Sigmoid colon (tissue), 7 donors: Measurements from ENCODE around the gene UPF2. TPM values are rescaled to one million over a fixed set of nuclear protein-coding genes. Genes with fewer than 3 reads are reported as not detected.
"Not testable (repeated sequence)": the region's sequence is repeated elsewhere in the genome, so short reads cannot be mapped to it uniquely, and the experiment has no call there.

Experiments used
- DNase-seq: peaks from one replicate; pipeline ENCODE4 v3.0.0-alpha.2; 2019
- H3K27ac ChIP-seq, 4 donors: fragments of 200-600 bp; sonication (generic); one replicate each; pipeline ENCODE4 v1.5.1; 2016 to 2019; ENCODE audit warnings: mild to moderate bottlenecking in 1 of 4
- H3K27me3 ChIP-seq, 3 donors: fragments of 200-600 bp; sonication (generic); one replicate each; pipeline ENCODE4 v1.5.1; 2019; ENCODE audit warnings: mild to moderate bottlenecking in 1 of 3
- H3K36me3 ChIP-seq, 4 donors: fragments of 200-600 bp; sonication (generic); one replicate each; pipeline ENCODE4 v1.5.1; 2016 to 2019
- H3K4me1 ChIP-seq, 4 donors: fragments of 200-600 bp; sonication (generic); one replicate each; pipeline ENCODE4 v1.5.1; 2017 to 2019
- H3K4me3 ChIP-seq, 4 donors: fragments of 200-600 bp; sonication (generic); one replicate each; pipeline ENCODE4 v1.5.1; 2017 to 2019; ENCODE audit warnings: mild to moderate bottlenecking in 2 of 4, moderate library complexity in 1 of 4
- H3K9me3 ChIP-seq, 4 donors: fragments of 200-600 bp in 3 of 4; sonication (generic) in 3 of 4; one replicate each; pipeline versions ENCODE4 v1.5.1 to v1.6.1; 2013 to 2019
- EP300 ChIP-seq, 4 donors: sonication (generic); formaldehyde crosslinking; IDR thresholded peaks; one replicate each; pipeline ENCODE4 v1.6.1; 2017; ENCODE audit warnings: antibody characterized with exemption in 4 of 4
- POLR2A ChIP-seq, 2 donors: fragments of 450-650 bp; IDR thresholded peaks; one replicate each; pipeline ENCODE4 v1.6.1; 2016; ENCODE audit warnings: antibody characterized with exemption in 2 of 2, mild to moderate bottlenecking in 2 of 2, moderate library complexity in 2 of 2
- POLR2AphosphoS5 ChIP-seq, 4 donors: sonication (generic); formaldehyde crosslinking; IDR thresholded peaks; one replicate each; pipeline ENCODE4 v1.6.1; 2017; ENCODE audit warnings: antibody characterized with exemption in 4 of 4
- WGBS, 2 donors: extraction: QIAGEN DNeasy Blood & Tissue Kit; methylation state at CpG; one replicate each; pipeline ENCODE4 v1.1.7; 2013; 5-methylcytosine and 5-hydroxymethylcytosine counted together
- intact Hi-C: fragments of 100-400 bp; cut with DNase I; formaldehyde crosslinking; loops from one replicate; pipeline ENCODE4 v1.15.1; 2023
- polyA plus RNA-seq, 3 donors: library from polyadenylated mRNA; stranded (reverse); fragments of 200-250 nt; gene quantifications; one replicate each; pipeline ENCODE4 v1.2.3, GENCODE V29; 2013
- total RNA-seq, 4 donors: library from RNA; depleted of rRNA; stranded (reverse); fragments of >200 nt; gene quantifications; one replicate each; pipeline ENCODE4 v1.1.0, GENCODE V29; 2016
- TF ChIP-seq, protein P1 (sequence below), 4 experiments: fragments of 450-650 bp in 3 of 4; fragments of 200-600 bp in 1 of 4; IDR thresholded peaks; one replicate each; pipeline ENCODE4 v1.5.1; 2016 to 2019; ENCODE audit warnings: antibody characterized with exemption in 4 of 4, mild to moderate bottlenecking in 3 of 4, moderate library complexity in 2 of 4
- donor health status: healthy with polysubstance abuse.
- donor health status: Bipolar disorder and iron deficiency.
- donor health status: healthy.

The UPF2 gene
- total and polyA plus RNA-seq, 7 donors, result 11.4 to 36.9 (median 29.3) TPM

DNA sequence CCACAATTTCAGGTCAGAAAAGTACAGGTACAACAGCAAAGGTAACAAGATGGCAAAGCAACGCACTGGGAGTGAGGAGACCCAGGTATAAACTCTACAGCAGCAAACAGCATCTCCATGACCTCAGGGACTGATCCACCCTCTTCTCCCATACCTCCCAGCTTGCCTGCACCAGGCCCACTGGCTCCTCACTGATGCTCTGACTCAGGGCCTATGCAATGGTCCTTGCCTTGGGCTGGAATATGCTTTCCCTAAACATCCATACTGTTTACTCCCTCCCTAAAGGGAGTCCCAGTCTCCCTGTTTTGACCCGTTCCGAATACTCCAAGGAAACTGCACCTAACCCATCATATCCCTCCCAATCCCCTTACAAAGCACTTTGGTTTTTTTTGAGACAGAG is 60.4 kb downstream of the UPF2 start:
- no peak for DNase-seq
- WGBS, 2 donors, result 96 to 98% methylated on average over 3 of the region's 3 CpGs
- Histone ChIP-seq H3K27me3 (no peaks in the 10 kb centered on the region), H3K9me3 (no peaks in the 10 kb centered on the region), H3K27ac (no peak overlapping the region), H3K4me3 (no peak overlapping the region), H3K36me3 (peaks cover 0 to 37% (median 2%) of the 10 kb centered on the region in 4 donors), H3K4me1 (peaks cover 0 to 6% (median 3%) of the 10 kb centered on the region in 4 donors)
- TF ChIP-seq, protein P1, sequence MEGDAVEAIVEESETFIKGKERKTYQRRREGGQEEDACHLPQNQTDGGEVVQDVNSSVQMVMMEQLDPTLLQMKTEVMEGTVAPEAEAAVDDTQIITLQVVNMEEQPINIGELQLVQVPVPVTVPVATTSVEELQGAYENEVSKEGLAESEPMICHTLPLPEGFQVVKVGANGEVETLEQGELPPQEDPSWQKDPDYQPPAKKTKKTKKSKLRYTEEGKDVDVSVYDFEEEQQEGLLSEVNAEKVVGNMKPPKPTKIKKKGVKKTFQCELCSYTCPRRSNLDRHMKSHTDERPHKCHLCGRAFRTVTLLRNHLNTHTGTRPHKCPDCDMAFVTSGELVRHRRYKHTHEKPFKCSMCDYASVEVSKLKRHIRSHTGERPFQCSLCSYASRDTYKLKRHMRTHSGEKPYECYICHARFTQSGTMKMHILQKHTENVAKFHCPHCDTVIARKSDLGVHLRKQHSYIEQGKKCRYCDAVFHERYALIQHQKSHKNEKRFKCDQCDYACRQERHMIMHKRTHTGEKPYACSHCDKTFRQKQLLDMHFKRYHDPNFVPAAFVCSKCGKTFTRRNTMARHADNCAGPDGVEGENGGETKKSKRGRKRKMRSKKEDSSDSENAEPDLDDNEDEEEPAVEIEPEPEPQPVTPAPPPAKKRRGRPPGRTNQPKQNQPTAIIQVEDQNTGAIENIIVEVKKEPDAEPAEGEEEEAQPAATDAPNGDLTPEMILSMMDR (IDR thresholded peaks at IDR 0.05), result no peak
- no peak for TF ChIP-seq POLR2A (IDR thresholded peaks at IDR 0.05)
- TF ChIP-seq POLR2AphosphoS5 (IDR thresholded peaks at IDR 0.05), result no peak
- intact Hi-C loops, result loop anchor here (10.0 kb wide), 1 partner anchor 153 kb away; no protein-coding TSS in a partner anchor

GRCh38 chr10:11975795-11976194 is 66.8 kb downstream of the UPF2 start:
- Histone ChIP-seq H3K36me3 (peaks cover 0 to 50% (median 9%) of the 10 kb centered on the region in 4 donors), H3K4me3 (no peak overlapping the region), H3K4me1 (no peaks in the 10 kb centered on the region), H3K27me3 (no peaks in the 10 kb centered on the region), H3K27ac (no peak overlapping the region), H3K9me3 (no peaks in the 10 kb centered on the region)
- 91 to 95% methylated on average over 5 of the region's 5 CpGs for WGBS, 2 donors
- intact Hi-C loops, result no loop called here
- no peak for DNase-seq
- TF ChIP-seq POLR2AphosphoS5 (IDR thresholded peaks at IDR 0.05), result no peak

DNA sequence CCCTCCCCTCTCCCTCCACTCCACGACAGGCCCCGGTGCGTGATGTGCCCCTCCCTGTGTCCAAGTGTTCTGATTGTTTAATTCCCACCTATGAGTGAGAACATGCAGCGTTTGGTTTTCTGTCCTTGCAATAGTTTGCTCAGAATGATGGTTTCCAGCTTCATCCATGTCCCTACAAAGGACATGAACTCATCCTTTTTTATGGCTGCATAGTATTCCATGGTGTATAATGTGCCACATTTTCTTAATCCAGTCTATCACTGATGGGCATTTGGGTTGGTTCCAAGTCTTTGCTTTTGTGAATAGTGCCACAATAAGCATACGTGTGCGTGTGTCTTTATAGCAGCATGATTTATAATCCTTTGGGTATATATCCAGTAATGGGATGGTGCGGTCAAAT is 70.1 kb downstream of the UPF2 start:
- intact Hi-C loops, result not testable (repeated sequence)
- WGBS, 2 donors, result 91 to 98% methylated on average over 7 of the region's 7 CpGs

GRCh38 chr10:11962176-11962575 is 80.4 kb downstream of the UPF2 start:
- Histone ChIP-seq H3K4me1 (no peaks in the 10 kb centered on the region), H3K27me3 (no peaks in the 10 kb centered on the region), H3K9me3 (no peaks in the 10 kb centered on the region), H3K36me3 (peaks cover 11 to 98% (median 30%) of the 10 kb centered on the region in 4 donors), H3K4me3 (no peak overlapping the region), H3K27ac (no peak overlapping the region)
- intact Hi-C loops, result no loop called here
- 95 to 99% methylated on average over 2 of the region's 2 CpGs for WGBS, 2 donors
- TF ChIP-seq, protein P1 (IDR thresholded peaks at IDR 0.05), result no peak
- no peak for TF ChIP-seq EP300 (IDR thresholded peaks at IDR 0.05)
- no peak for TF ChIP-seq POLR2A (IDR thresholded peaks at IDR 0.05)
- no peak for TF ChIP-seq POLR2AphosphoS5 (IDR thresholded peaks at IDR 0.05)
- DNase-seq, result no peak

More for the DNA sequence above, 70.1 kb downstream of the UPF2 start:
- DNase-seq, H3K9me3 ChIP-seq, H3K27me3 ChIP-seq, H3K27ac ChIP-seq, H3K4me3 ChIP-seq, H3K4me1 ChIP-seq: not testable (repeated sequence)
- H3K36me3 ChIP-seq, result peaks cover 0 to 26% (median 7%) of the 10 kb centered on the region in 4 donors

DNA sequence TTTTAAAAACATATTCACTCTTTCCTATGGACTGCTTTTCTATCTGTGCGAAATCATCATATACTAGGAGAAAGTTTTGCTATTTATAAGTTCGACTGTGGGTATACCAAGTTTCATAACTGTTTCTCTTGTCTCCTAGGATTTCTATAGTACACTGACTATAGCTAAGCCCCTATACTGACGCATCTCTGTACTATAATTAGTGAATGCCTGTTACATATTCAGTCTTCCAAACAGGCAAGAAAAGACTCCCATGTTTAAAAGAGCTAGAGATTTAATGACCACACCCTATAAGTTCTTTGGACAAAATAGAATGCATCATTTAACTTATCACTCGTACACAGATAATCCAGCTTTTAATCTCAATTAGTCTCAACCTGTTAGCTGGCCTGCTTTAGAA is 80.8 kb downstream of the UPF2 start:
- Histone ChIP-seq H3K27me3 (no peaks in the 10 kb centered on the region), H3K9me3 (no peaks in the 10 kb centered on the region), H3K36me3 (peaks cover 11 to 98% (median 31%) of the 10 kb centered on the region in 4 donors), H3K27ac (no peak overlapping the region), H3K4me1 (no peaks in the 10 kb centered on the region), H3K4me3 (no peak overlapping the region)
- TF ChIP-seq, protein P1 (IDR thresholded peaks at IDR 0.05), result no peak
- TF ChIP-seq POLR2AphosphoS5 (IDR thresholded peaks at IDR 0.05) (no peak), POLR2A (IDR thresholded peaks at IDR 0.05) (no peak), EP300 (IDR thresholded peaks at IDR 0.05) (no peak)
- WGBS, 2 donors, result 94 to 95% methylated on average over 4 of the region's 4 CpGs
- intact Hi-C loops, result no loop called here
- no peak for DNase-seq

DNA sequence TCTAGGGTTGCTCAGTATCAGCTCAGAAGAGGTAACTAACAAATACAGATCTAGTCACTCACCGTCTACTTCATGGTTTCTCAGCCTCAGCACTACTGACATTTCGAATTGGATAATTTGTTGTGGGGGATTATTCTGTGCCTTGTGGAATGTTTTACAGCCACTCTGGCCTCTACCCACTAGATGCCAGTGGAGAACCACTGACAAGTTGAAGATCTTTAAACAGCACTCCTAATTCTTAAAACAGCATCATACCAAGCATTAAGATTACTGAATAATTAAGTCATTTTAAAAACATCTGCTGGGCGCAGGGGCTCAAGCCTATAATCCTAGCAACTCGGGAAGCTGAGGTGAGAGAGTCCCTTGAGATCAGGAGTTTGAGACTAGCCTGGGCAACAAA is 82.6 kb downstream of the UPF2 start:
- no peak overlapping the region for H3K4me3 ChIP-seq
- peaks cover 11 to 98% (median 33%) of the 10 kb centered on the region in 4 donors for H3K36me3 ChIP-seq
- intact Hi-C loops, result no loop called here
- no peak overlapping the region for H3K27ac ChIP-seq
- H3K4me1 ChIP-seq, result no peaks in the 10 kb centered on the region
- no peaks in the 10 kb centered on the region for H3K27me3 ChIP-seq
- no peaks in the 10 kb centered on the region for H3K9me3 ChIP-seq
- DNase-seq, result no peak
- WGBS, 2 donors, result 97 to 98% methylated on average over 4 of the region's 4 CpGs
- no peak for TF ChIP-seq POLR2A (IDR thresholded peaks at IDR 0.05)
- TF ChIP-seq, protein P1 (IDR thresholded peaks at IDR 0.05), result no peak
- no peak for TF ChIP-seq EP300 (IDR thresholded peaks at IDR 0.05)
- no peak for TF ChIP-seq POLR2AphosphoS5 (IDR thresholded peaks at IDR 0.05)
